ENCODE measurements around the gene XCL2.

- TF ChIP-seq CTCF (IDR thresholded peaks at IDR 0.05 in 2 of 3, conservative IDR thresholded peaks at IDR 0.05 in 1 of 3; ENCODE audit: borderline replicate concordance in 1 of 3, insufficient read depth in 1 of 3, low read depth in 2 of 3, low read length in 2 of 3): no peak
- TF ChIP-seq YY1 (IDR thresholded peaks at IDR 0.05; ENCODE audit: extremely low read depth, insufficient replicate concordance, low read depth, low read length): no peak
- TF ChIP-seq ELF1 (IDR thresholded peaks at IDR 0.05; ENCODE audit: borderline replicate concordance, low read depth): no peak
- TF ChIP-seq POLR2AphosphoS5 (IDR thresholded peaks at IDR 0.05; ENCODE audit: low read depth, low read length): no peak
- TF ChIP-seq POLR2A (IDR thresholded peaks at IDR 0.05; ENCODE audit: borderline replicate concordance, extremely low read depth, insufficient read depth, insufficient read length): no peak
Measured at GRCh38 chr1:168553680-168554553, 10.1 kb upstream of the XCL2 start.

All from HCT116 (cell line).